A549 (cell line): ENCODE measurements around the gene FBXL7. TPM values are rescaled to one million over a fixed set of nuclear protein-coding genes. Genes with fewer than 3 reads are reported as not detected.

Experiments used
- ATAC-seq, 2 experiments: fragments of 200-7000 bp in 1 of 2; fragments of >200 bp in 1 of 2; cut with Nextera tagmentation in 1 of 2; cut with Tn5 transposase in 1 of 2; 3 replicates each; pipeline versions ENCODE4 v1.8.0 to v1.9.1; 2018 to 2020; ENCODE audit warnings: mild to moderate bottlenecking in 1 of 2, moderate library complexity in 1 of 2
- CTCF ChIA-PET: fragments of 300-600 bp; sonication (Branson Sonifier 250); formaldehyde crosslinking; extraction: SDS; loops from one replicate; lab custom pipeline; 2021; ENCODE audit warnings: antibody characterized with exemption, inconsistent platforms; lab: Yijun Ruan, JAX
- POLR2A ChIA-PET: fragments of 350-600 bp; formaldehyde crosslinking; extraction: SDS; loops from one replicate; lab custom pipeline; 2021; ENCODE audit warnings: antibody characterized with exemption, inconsistent platforms; lab: Yijun Ruan, JAX
- DNase-seq, 2 experiments: peaks; one replicate each; pipeline versions ENCODE4 v3.0.0 to v3.0.0-alpha.2; 2011 to 2016; ENCODE audit warnings: low read depth in 1 of 2, low spot score in 1 of 2
- FAIRE-seq: peaks from 2 replicates; lab custom pipeline; 2011; peaks lifted over from hg19 to GRCh38; lab: Jason Lieb, UNC
- H3K27ac ChIP-seq, 2 experiments: fragments of >200 bp; sonication (Bioruptor Twin); formaldehyde crosslinking; 3 replicates each; pipeline ENCODE4 v1.5.1; 2016 to 2017
- H3K4me1 ChIP-seq: fragments of >200 bp; sonication (Bioruptor Twin); formaldehyde crosslinking; 3 replicates; pipeline ENCODE4 v1.6.1; 2016
- H3K4me2 ChIP-seq: fragments of >200 bp; sonication (Bioruptor Twin); formaldehyde crosslinking; 3 replicates; pipeline ENCODE4 v1.6.1; 2016
- H3K4me3 ChIP-seq: fragments of >200 bp; sonication (Bioruptor Twin); formaldehyde crosslinking; 3 replicates; pipeline ENCODE4 v1.5.1; 2016
- H3K9me3 ChIP-seq: fragments of >200 bp; sonication (Bioruptor Twin); formaldehyde crosslinking; 3 replicates; pipeline ENCODE4 v1.6.1; 2016
- ATOH8 ChIP-seq: fragments of 250-450 bp; sonication (Bioruptor Pico); IDR thresholded peaks from 2 replicates; pipeline ENCODE4 v1.5.0; 2020; ENCODE audit warnings: low read depth, mild to moderate bottlenecking, moderate library complexity
- BCL3 ChIP-seq: fragments of >200 bp; sonication (Bioruptor Twin); formaldehyde crosslinking; IDR thresholded peaks from 3 replicates; pipeline ENCODE4 v1.6.1; 2016
- BHLHE40 ChIP-seq: IDR thresholded peaks from 2 replicates; pipeline ENCODE4 v1.6.1; 2012; ENCODE audit warnings: low read depth, low read length, inconsistent platforms
- CBX8 ChIP-seq: fragments of 200-600 bp; sonication (generic); IDR thresholded peaks from 2 replicates; pipeline ENCODE4 v1.6.1; 2016
- CTCF ChIP-seq: fragments of >200 bp; sonication (Bioruptor Twin); formaldehyde crosslinking; IDR thresholded peaks from 3 replicates; pipeline ENCODE4 v1.5.1; 2016
- EHF ChIP-seq: fragments of 250-450 bp; sonication (Bioruptor Pico); IDR thresholded peaks from 2 replicates; pipeline ENCODE4 v1.5.0; 2020; ENCODE audit warnings: mild to moderate bottlenecking
- FOSL2 ChIP-seq, 2 experiments: fragments of 450-650 bp in 1 of 2; fragments of >200 bp in 1 of 2; sonication (Bioruptor Twin) in 1 of 2; formaldehyde crosslinking; IDR thresholded peaks; 2 replicates each; pipeline versions ENCODE4 v1.5.0 to v1.6.1; 2016 to 2020; ENCODE audit warnings: mild to moderate bottlenecking in 1 of 2, moderate library complexity in 1 of 2
- HES2 ChIP-seq: fragments of >200 bp; sonication (Bioruptor Twin); formaldehyde crosslinking; IDR thresholded peaks from 2 replicates; pipeline ENCODE4 v1.6.1; 2016
- HEYL ChIP-seq: fragments of 250-450 bp; sonication (Bioruptor Pico); IDR thresholded peaks from 2 replicates; pipeline ENCODE4 v1.8.0; 2021; ENCODE audit warnings: mild to moderate bottlenecking, moderate library complexity
- HOXA7 ChIP-seq: fragments of 250-450 bp; sonication (Bioruptor Pico); IDR thresholded peaks from 2 replicates; pipeline ENCODE4 v1.5.0; 2020; ENCODE audit warnings: mild to moderate bottlenecking, moderate library complexity
- HOXB13 ChIP-seq: fragments of 250-450 bp; sonication (Bioruptor Pico); IDR thresholded peaks from 2 replicates; pipeline ENCODE4 v1.5.0; 2020; ENCODE audit warnings: low read depth, mild to moderate bottlenecking, moderate library complexity
- HOXB5 ChIP-seq: fragments of 250-450 bp; sonication (Bioruptor Pico); IDR thresholded peaks from 2 replicates; pipeline ENCODE4 v1.5.0; 2020; ENCODE audit warnings: mild to moderate bottlenecking, moderate library complexity
- JUNB ChIP-seq: fragments of >200 bp; sonication (Bioruptor Twin); formaldehyde crosslinking; IDR thresholded peaks from 2 replicates; pipeline ENCODE4 v1.6.1; 2016
- KDM1A ChIP-seq: fragments of 200-600 bp; sonication (generic); IDR thresholded peaks from 2 replicates; pipeline ENCODE4 v1.6.1; 2016; ENCODE audit warnings: low read depth, mild to moderate bottlenecking
- RARB ChIP-seq: fragments of 250-450 bp; sonication (Bioruptor Pico); IDR thresholded peaks from 2 replicates; pipeline ENCODE4 v1.8.0; 2021; ENCODE audit warnings: mild to moderate bottlenecking, moderate library complexity
- RCOR1 ChIP-seq: fragments of 150-350 bp; IDR thresholded peaks from 2 replicates; pipeline ENCODE4 v1.6.1; 2014; ENCODE audit warnings: antibody characterized with exemption, low read length, low read depth
- REST ChIP-seq: fragments of 200-600 bp; sonication (generic); IDR thresholded peaks from 2 replicates; pipeline ENCODE4 v1.6.1; 2016; ENCODE audit warnings: antibody characterized with exemption, mild to moderate bottlenecking, moderate library complexity
- RNF2 ChIP-seq: fragments of 200-600 bp; sonication (generic); IDR thresholded peaks from 2 replicates; pipeline ENCODE4 v1.6.1; 2016; ENCODE audit warnings: low read depth, mild to moderate bottlenecking, antibody characterized with exemption, moderate library complexity, borderline replicate concordance
- SMC3 ChIP-seq: fragments of >200 bp; sonication (Bioruptor Twin); formaldehyde crosslinking; IDR thresholded peaks from 3 replicates; pipeline ENCODE4 v1.6.1; 2018; ENCODE audit warnings: inconsistent platforms
- SREBF2 ChIP-seq: fragments of 450-650 bp; IDR thresholded peaks from 2 replicates; pipeline ENCODE4 v1.6.1; 2014; ENCODE audit warnings: mild to moderate bottlenecking, moderate library complexity
- TFCP2L1 ChIP-seq: fragments of 250-450 bp; sonication (Bioruptor Pico); IDR thresholded peaks from 2 replicates; pipeline ENCODE4 v1.5.0; 2021; ENCODE audit warnings: mild to moderate bottlenecking
- USF2 ChIP-seq: fragments of 450-650 bp; IDR thresholded peaks from 2 replicates; pipeline ENCODE4 v1.6.1; 2014; ENCODE audit warnings: antibody characterized with exemption
- WGBS: methylation state at CpG from one replicate; pipeline ENCODE4 v1.1.6; 2017; ENCODE audit errors: missing lambda C conversion rate; 5-methylcytosine and 5-hydroxymethylcytosine counted together
- polyA plus RNA-seq, 4 experiments: library from polyadenylated mRNA; depleted of rRNA in 3 of 4; stranded (reverse); fragments of >200 nt; fragmentation: RNase III in 1 of 4; extraction: RNeasy Plus Mini Kit Qiagen cat#74134 plus additional on column Dnase treatment in 1 of 4; gene quantifications; 2 replicates in 3 of 4; 3 replicates in 1 of 4; pipeline ENCODE4 v1.2.3, GENCODE V29; 2011 to 2017

The FBXL7 gene
- polyA plus RNA-seq, 2 of the 4 experiments (the other 2 are of a cell fraction) = 0.90 to 1.7 TPM

GRCh38 chr5:15551113-15551504, 51.1 kb downstream of the FBXL7 start (continued):
- TF ChIP-seq CTCF (no peak), BCL3 (no peak), HEYL (CRISPR knock-in tag) (no peak), SMC3 (no peak), SREBF2 (no peak), JUNB (no peak), TFCP2L1 (CRISPR knock-in tag) (no peak), FOSL2 (IDR thresholded peaks at IDR 0.05) (no peak), FOSL2 (CRISPR knock-in tag; IDR thresholded peaks at IDR 0.05) (no peak), CBX8 (no peak), HOXB5 (CRISPR knock-in tag) (no peak)

GRCh38 chr5:15554542-15554941, 54.6 kb downstream of the FBXL7 start:
- FAIRE-seq (no peak), ATAC-seq (no peak), DNase-seq (no peak)
- Histone ChIP-seq H3K4me1 (no peaks in the 10 kb centered on the region), H3K4me3 (no peak overlapping the region), H3K27ac (no peak overlapping the region), H3K4me2 (no peak overlapping the region), H3K9me3 (no peaks in the 10 kb centered on the region)
- TF ChIP-seq ATOH8 (CRISPR knock-in tag) = no peak
- no peak for TF ChIP-seq BHLHE40
- TF ChIP-seq CTCF = no peak
- POLR2A ChIA-PET = no interaction called here
- CTCF ChIA-PET = no interaction called here
- WGBS = 7% methylated on average over 1 of the region's 1 CpG

GRCh38 chr5:15555176-15555575, 55.2 kb downstream of the FBXL7 start:
- CTCF ChIA-PET = no interaction called here
- Histone ChIP-seq H3K4me1 (no peaks in the 10 kb centered on the region), H3K4me3 (no peak overlapping the region), H3K4me2 (no peak overlapping the region), H3K9me3 (no peaks in the 10 kb centered on the region), H3K27ac (no peak overlapping the region)
- no peak for TF ChIP-seq HOXB13 (CRISPR knock-in tag)
- no peak for TF ChIP-seq RARB
- no peak for TF ChIP-seq EHF
- TF ChIP-seq KDM1A = no peak
- TF ChIP-seq HOXA7 (CRISPR knock-in tag) = no peak
- no peak for TF ChIP-seq USF2
- no peak for TF ChIP-seq RCOR1
- no peak for TF ChIP-seq REST
- TF ChIP-seq RNF2 = no peak
- no peak for TF ChIP-seq HES2
- ATAC-seq (no peak), FAIRE-seq (no peak), DNase-seq (no peak)
- POLR2A ChIA-PET = no interaction called here
- WGBS = 29% methylated on average over 5 of the region's 5 CpGs
